ENCODE results near the gene TSR1.

The TSR1 gene

GRCh38 chr17:2380226-2380922 is 44.1 kb upstream of the TSR1 start:
- TF ChIP-seq CTCF (conservative IDR thresholded peaks at IDR 0.05; ENCODE audit: control insufficient read depth, insufficient read depth, low read depth, low read length): no peak
- DNase-seq (ENCODE audit: low read depth): no peak

GRCh38 chr17:2379489-2380225 is 43.4 kb upstream of the TSR1 start:
- TF ChIP-seq CTCF (conservative IDR thresholded peaks at IDR 0.05; ENCODE audit: control insufficient read depth, insufficient read depth, low read depth, low read length): no peak
- H3K4me3 ChIP-seq (ENCODE audit: control insufficient read depth, low read depth, low read length): no peak overlapping the region
- no peak for DNase-seq (ENCODE audit: low read depth)

More at GRCh38 chr17:2380226-2380922, 44.1 kb upstream of the TSR1 start:
- no peak overlapping the region for H3K4me3 ChIP-seq (ENCODE audit: control insufficient read depth, low read depth, low read length)

GRCh38 chr17:2378905-2379304 is 42.6 kb upstream of the TSR1 start:
- no peak overlapping the region for H3K4me3 ChIP-seq (ENCODE audit: control insufficient read depth, low read depth, low read length)
- no peak for DNase-seq (ENCODE audit: low read depth)
- no peak for TF ChIP-seq CTCF (conservative IDR thresholded peaks at IDR 0.05; ENCODE audit: control insufficient read depth, insufficient read depth, low read depth, low read length)

GRCh38 chr17:2377659-2378058 is 41.4 kb upstream of the TSR1 start:
- DNase-seq (ENCODE audit: low read depth): no peak
- TF ChIP-seq CTCF (conservative IDR thresholded peaks at IDR 0.05; ENCODE audit: control insufficient read depth, insufficient read depth, low read depth, low read length): no peak
- no peak overlapping the region for H3K4me3 ChIP-seq (ENCODE audit: control insufficient read depth, low read depth, low read length)

- no peak for TF ChIP-seq CTCF (conservative IDR thresholded peaks at IDR 0.05; ENCODE audit: control insufficient read depth, insufficient read depth, low read depth, low read length)
- no peak for DNase-seq (ENCODE audit: low read depth)
- no peak overlapping the region for H3K4me3 ChIP-seq (ENCODE audit: control insufficient read depth, low read depth, low read length)
These were observed 39.9 kb upstream of the TSR1 start for GRCh38 chr17:2376107-2376506.

- H3K4me3 ChIP-seq (ENCODE audit: control insufficient read depth, low read depth, low read length): no peak overlapping the region
- no peak for TF ChIP-seq CTCF (conservative IDR thresholded peaks at IDR 0.05; ENCODE audit: control insufficient read depth, insufficient read depth, low read depth, low read length)
- DNase-seq (ENCODE audit: low read depth): no peak
These were observed 39.1 kb upstream of the TSR1 start for GRCh38 chr17:2375406-2375805.

Data from fibroblast of mammary gland (primary cell).